HG02840 (cell line): Measurements from ENCODE around the gene EYS.
"Not testable (repeated sequence)": the region's sequence is repeated elsewhere in the genome, so short reads cannot be mapped to it uniquely, and the experiment has no call there.

ENCODE experiments used
- ATAC-seq: cut with Tn5 transposase; IDR thresholded peaks from one replicate; pipeline ENCODE4 v1.9.1; 2021; ENCODE audit warnings: mild to moderate bottlenecking, moderate library complexity, moderate number of reproducible peaks; ENCODE audit not compliant: unreplicated experiment, low FRiP score

The EYS gene

GRCh38 chr6:65483652-65484051, 223.4 kb downstream of the EYS start:
- not testable (repeated sequence) for ATAC-seq

- ATAC-seq, result no peak
These were observed 237.4 kb downstream of the EYS start for GRCh38 chr6:65469650-65470049.

GRCh38 chr6:65468307-65468706, 238.7 kb downstream of the EYS start:
- ATAC-seq, result no peak

- no peak for ATAC-seq
These were observed 245.9 kb downstream of the EYS start for GRCh38 chr6:65461121-65461520.

GRCh38 chr6:65452333-65452732, 254.7 kb downstream of the EYS start:
- no peak for ATAC-seq

- no peak for ATAC-seq
These were observed 256.6 kb downstream of the EYS start for GRCh38 chr6:65450451-65450850.

- ATAC-seq, result no peak
These were observed 257.1 kb downstream of the EYS start for GRCh38 chr6:65449926-65450325.

GRCh38 chr6:65448866-65449265, 258.2 kb downstream of the EYS start:
- no peak for ATAC-seq

- no peak for ATAC-seq
These were observed 270.7 kb downstream of the EYS start for GRCh38 chr6:65436281-65436680.

GRCh38 chr6:65416621-65417020, 290.4 kb downstream of the EYS start:
- ATAC-seq, result no peak

GRCh38 chr6:65410309-65410708, 296.7 kb downstream of the EYS start:
- no peak for ATAC-seq

- no peak for ATAC-seq
These were observed 304.5 kb downstream of the EYS start for GRCh38 chr6:65402564-65402963.

GRCh38 chr6:65399355-65400084, 307.5 kb downstream of the EYS start:
- ATAC-seq, result no peak

GRCh38 chr6:65398851-65399250, 308.2 kb downstream of the EYS start:
- ATAC-seq, result no peak

GRCh38 chr6:65350530-65350929, 356.5 kb downstream of the EYS start:
- no peak for ATAC-seq

GRCh38 chr6:65302655-65303054, 404.4 kb downstream of the EYS start:
- not testable (repeated sequence) for ATAC-seq

- ATAC-seq, result no peak
These were observed 407.8 kb downstream of the EYS start for GRCh38 chr6:65299236-65299635.

GRCh38 chr6:65295812-65296211, 411.2 kb downstream of the EYS start:
- ATAC-seq, result no peak

- ATAC-seq, result no peak
These were observed 417.5 kb downstream of the EYS start for GRCh38 chr6:65289491-65289890.

- no peak for ATAC-seq
These were observed 421.8 kb downstream of the EYS start for GRCh38 chr6:65285275-65285674.

- ATAC-seq, result no peak
These were observed 427.0 kb downstream of the EYS start for GRCh38 chr6:65280060-65280459.

GRCh38 chr6:65262241-65262640, 444.8 kb downstream of the EYS start:
- no peak for ATAC-seq

GRCh38 chr6:65259982-65260381, 447.0 kb downstream of the EYS start:
- no peak for ATAC-seq
